B cell (primary cell): ENCODE measurements around the gene XDH. TPM values are rescaled to one million over a fixed set of nuclear protein-coding genes. Genes with fewer than 3 reads are reported as not detected.

Experiments
- ATAC-seq: fragments of 200-7000 bp; cut with Tn5 transposase; one replicate; pipeline ENCODE4 v1.10.0; 2021; ENCODE audit warnings: low read depth, mild to moderate bottlenecking, moderate number of reproducible peaks, moderate library complexity
- CTCF ChIA-PET: fragments of 350-600 bp; sonication (Branson Sonifier 250); formaldehyde crosslinking; loops from one replicate; lab custom pipeline; 2021; ENCODE audit warnings: antibody characterized with exemption, inconsistent platforms; lab: Charles Lee
- POLR2A ChIA-PET: fragments of 350-600 bp; sonication (Branson Sonifier 250); formaldehyde crosslinking; loops from one replicate; lab custom pipeline; 2021; ENCODE audit warnings: antibody characterized with exemption; lab: Charles Lee
- DNase-seq: peaks from one replicate; pipeline ENCODE4 v3.0.0; 2013
- H2AFZ ChIP-seq: 2 replicates; pipeline ENCODE4 v1.6.1; 2012; ENCODE audit warnings: mild to moderate bottlenecking, low read depth, low read length; ENCODE audit not compliant: insufficient read depth, poor library complexity, severe bottlenecking
- H3K27ac ChIP-seq, 2 donors: 1 replicate in 1 of 2; 2 replicates in 1 of 2; pipeline ENCODE4 v1.5.1; 2012 to 2013; ENCODE audit warnings: low read length in 2 of 2, mild to moderate bottlenecking in 2 of 2, moderate library complexity in 1 of 2
- H3K27me3 ChIP-seq, 4 experiments: fragments of 200-600 bp in 1 of 4; sonication (generic) in 1 of 4; replicated peaks in 1 of 4; 1 replicate in 2 of 4; 2 replicates in 2 of 4; pipeline versions ENCODE4 v1.6.1 to v1.7.0; 2013 to 2016; ENCODE audit warnings: low read length in 3 of 4, mild to moderate bottlenecking in 2 of 4, mixed read lengths in 1 of 4, moderate library complexity in 1 of 4; ENCODE audit not compliant: insufficient read depth in 4 of 4, control insufficient read depth in 3 of 4; ENCODE audit errors: control extremely low read depth in 1 of 4
- H3K36me3 ChIP-seq, 2 experiments: replicated peaks in 1 of 2; 1 replicate in 1 of 2; 2 replicates in 1 of 2; pipeline versions ENCODE4 v1.6.1 to v1.7.1; 2013; ENCODE audit warnings: low read length in 1 of 2; ENCODE audit not compliant: insufficient read depth in 2 of 2, control insufficient read depth in 1 of 2; ENCODE audit errors: control extremely low read depth in 1 of 2, extremely low read depth in 1 of 2
- H3K4me1 ChIP-seq, 2 donors: fragments of 200-600 bp in 1 of 2; sonication (generic) in 1 of 2; 1 replicate in 1 of 2; 2 replicates in 1 of 2; pipeline versions ENCODE4 v1.5.1 to v1.6.1; 2013 to 2017; ENCODE audit warnings: low read length in 2 of 2; ENCODE audit not compliant: control insufficient read depth in 2 of 2, insufficient read depth in 2 of 2
- H3K4me2 ChIP-seq: replicated peaks from 2 replicates; pipeline ENCODE3; 2012; ENCODE audit warnings: mild to moderate bottlenecking, low read depth, low read length; ENCODE audit not compliant: poor library complexity, severe bottlenecking
- H3K4me3 ChIP-seq, 5 experiments: fragments of 200-600 bp in 1 of 5; sonication (generic) in 1 of 5; 1 replicate in 3 of 5; 2 replicates in 2 of 5; pipeline versions ENCODE4 v1.5.1 to v1.7.0; 2011 to 2016; ENCODE audit warnings: low read length in 4 of 5, mild to moderate bottlenecking in 4 of 5, low read depth in 2 of 5, control low read depth in 1 of 5, moderate library complexity in 1 of 5; ENCODE audit not compliant: insufficient read depth in 1 of 5; ENCODE audit errors: control extremely low read depth in 1 of 5, extremely low read depth in 1 of 5
- H3K79me2 ChIP-seq: fragments of 200-600 bp; sonication (generic); one replicate; pipeline ENCODE4 v1.6.0; 2016; ENCODE audit warnings: low read length; ENCODE audit not compliant: control insufficient read depth, insufficient read depth
- H3K9ac ChIP-seq: fragments of 200-600 bp; sonication (generic); 2 replicates; pipeline ENCODE4 v1.6.1; 2017; ENCODE audit warnings: mild to moderate bottlenecking, low read length, moderate library complexity
- H3K9me3 ChIP-seq, 3 donors: one replicate each; pipeline versions ENCODE4 v1.6.1 to v1.7.1; 2013; ENCODE audit warnings: low read length in 2 of 3; ENCODE audit not compliant: control insufficient read depth in 2 of 3, insufficient read depth in 1 of 3; ENCODE audit errors: control extremely low read depth in 1 of 3
- H4K20me1 ChIP-seq: 2 replicates; pipeline ENCODE4 v1.6.0; 2012; ENCODE audit warnings: mild to moderate bottlenecking, low read length; ENCODE audit not compliant: insufficient read depth, control insufficient read depth, poor library complexity, severe bottlenecking
- H3K27ac Mint-ChIP-seq: one replicate; pipeline ENCODE4 v1.8.0; 2021; ENCODE audit warnings: mixed read lengths
- H3K27me3 Mint-ChIP-seq: one replicate; pipeline ENCODE4 v1.8.0; 2021; ENCODE audit warnings: mixed read lengths
- H3K4me1 Mint-ChIP-seq: one replicate; pipeline ENCODE4 v1.8.0; 2021; ENCODE audit warnings: mixed read lengths
- H3K4me3 Mint-ChIP-seq: one replicate; pipeline ENCODE4 v1.8.0; 2021; ENCODE audit warnings: mixed read lengths
- H3K9me3 Mint-ChIP-seq: one replicate; pipeline ENCODE4 v1.8.0; 2022; ENCODE audit warnings: mixed read lengths; ENCODE audit not compliant: insufficient read depth
- EZH2 ChIP-seq: IDR thresholded peaks from 2 replicates; pipeline ENCODE4 v1.6.1; 2012; ENCODE audit warnings: borderline replicate concordance, low read depth, mild to moderate bottlenecking, moderate library complexity, low read length; ENCODE audit not compliant: insufficient read depth, poor library complexity, severe bottlenecking
- WGBS: methylation state at CpG from one replicate; pipeline ENCODE4 v1.1.5; 2013; ENCODE audit warnings: missing lambda C conversion rate; ENCODE audit not compliant: insufficient coverage; 5-methylcytosine and 5-hydroxymethylcytosine counted together
- intact Hi-C: fragments of 100-400 bp; cut with micrococcal nuclease; formaldehyde crosslinking; loops from one replicate; pipeline ENCODE4 v1.10.0; 2022
- polyA minus RNA-seq: library from RNA; depleted of rRNA, polyadenylated mRNA; stranded (reverse); fragments of >200 nt; gene quantifications from 2 replicates; pipeline ENCODE4 v1.2.3, GENCODE V29; 2012
- polyA plus RNA-seq: library from polyadenylated mRNA; depleted of rRNA; stranded (reverse); fragments of >200 nt; gene quantifications from 2 replicates; pipeline ENCODE4 v1.2.3, GENCODE V29; 2012
- total RNA-seq, 2 donors: library from RNA; stranded (reverse); fragments of 120-200 nt in 1 of 2; gene quantifications; 1 replicate in 1 of 2; 2 replicates in 1 of 2; pipeline versions ENCODE4 v1.2.3 to v1.2.4, GENCODE V29; 2013 to 2022
- TF ChIP-seq, protein P1 (sequence below): fragments of 200-600 bp; IDR thresholded peaks from one replicate; pipeline ENCODE4 v1.8.0; 2022; ENCODE audit warnings: antibody characterized with exemption, mild to moderate bottlenecking

Gene XDH
- total RNA-seq (not detected in 2 replicates), polyA plus RNA-seq (not detected in 2 replicates), polyA minus RNA-seq (not detected in 2 replicates)
- total RNA-seq (2013) = not detected

DNA sequence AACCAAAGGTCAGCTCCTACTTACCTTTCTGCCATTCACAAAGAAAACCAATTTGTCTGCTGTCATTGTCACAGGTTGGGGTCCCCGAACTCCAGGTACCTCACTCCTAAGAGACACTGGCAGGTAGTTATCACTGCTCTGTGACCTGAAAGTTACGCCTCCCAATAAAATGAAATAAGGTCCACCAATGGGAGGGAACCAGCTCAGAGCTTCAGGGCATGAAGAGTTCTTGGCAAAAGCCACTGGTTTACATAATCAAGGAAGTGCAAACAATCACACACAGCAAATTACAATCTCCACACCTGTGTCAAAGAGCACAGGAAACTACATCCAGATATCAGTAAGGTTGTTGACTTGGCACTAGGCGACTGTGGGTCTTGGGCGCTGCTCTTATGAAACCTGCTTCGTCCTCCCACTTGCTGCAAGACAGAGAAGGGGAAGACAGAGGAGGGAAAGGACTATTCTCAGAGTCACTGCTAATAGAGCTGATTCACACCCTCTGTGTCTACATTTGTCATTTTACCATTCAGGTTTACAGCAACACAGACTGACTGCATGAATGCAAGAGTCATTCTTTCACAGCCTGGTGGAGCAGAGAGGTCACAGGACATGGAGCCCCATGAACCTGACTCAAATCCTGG lies at the start of gene XDH:
XDH (minus strand) TSS at position 142 of the 641 bp plus-strand sequence; CDS start at position 66, 76 bp downstream.
- ATAC-seq (no peak), DNase-seq (no peak)
- WGBS = 74% methylated on average over 4 of the region's 5 CpGs
- Histone ChIP-seq H2AFZ (no peak within 1 kb of the TSS), H3K4me3 (no peak within 1 kb of the TSS), H3K9me3 (peaks cover under 1 to 9% (median 7%) of the 10 kb centered on the region in 3 donors), H3K4me1 (no peaks in the 10 kb centered on the region), H3K36me3 (no peaks in the 10 kb centered on the region), H3K27me3 (peaks cover 0 to 3% (median 0%) of the 10 kb centered on the region in 4 experiments), H3K27ac (no peak within 1 kb of the TSS), H3K4me2 (no peak within 1 kb of the TSS), H3K79me2 (no peaks in the 10 kb centered on the region), H3K9ac (no peak within 1 kb of the TSS), H4K20me1 (no peaks in the 10 kb centered on the region)
- CTCF ChIA-PET = interaction anchor here (0.7 kb wide), 1 partner anchor 1200 kb away, joined by 5 read pairs; no protein-coding TSS in a partner anchor
- POLR2A ChIA-PET = no interaction called here
- peaks cover 3% of the 10 kb centered on the region for H3K9me3 Mint-ChIP-seq
- TF ChIP-seq EZH2 = no peak
- peaks cover 13% of the 10 kb centered on the region for H3K27me3 Mint-ChIP-seq
- no peak within 1 kb of the TSS for H3K27ac Mint-ChIP-seq
- no peak within 1 kb of the TSS for H3K4me3 Mint-ChIP-seq
- intact Hi-C loops = no loop called here
- H3K4me1 Mint-ChIP-seq = peaks cover 3% of the 10 kb centered on the region

- TF ChIP-seq, protein P1, sequence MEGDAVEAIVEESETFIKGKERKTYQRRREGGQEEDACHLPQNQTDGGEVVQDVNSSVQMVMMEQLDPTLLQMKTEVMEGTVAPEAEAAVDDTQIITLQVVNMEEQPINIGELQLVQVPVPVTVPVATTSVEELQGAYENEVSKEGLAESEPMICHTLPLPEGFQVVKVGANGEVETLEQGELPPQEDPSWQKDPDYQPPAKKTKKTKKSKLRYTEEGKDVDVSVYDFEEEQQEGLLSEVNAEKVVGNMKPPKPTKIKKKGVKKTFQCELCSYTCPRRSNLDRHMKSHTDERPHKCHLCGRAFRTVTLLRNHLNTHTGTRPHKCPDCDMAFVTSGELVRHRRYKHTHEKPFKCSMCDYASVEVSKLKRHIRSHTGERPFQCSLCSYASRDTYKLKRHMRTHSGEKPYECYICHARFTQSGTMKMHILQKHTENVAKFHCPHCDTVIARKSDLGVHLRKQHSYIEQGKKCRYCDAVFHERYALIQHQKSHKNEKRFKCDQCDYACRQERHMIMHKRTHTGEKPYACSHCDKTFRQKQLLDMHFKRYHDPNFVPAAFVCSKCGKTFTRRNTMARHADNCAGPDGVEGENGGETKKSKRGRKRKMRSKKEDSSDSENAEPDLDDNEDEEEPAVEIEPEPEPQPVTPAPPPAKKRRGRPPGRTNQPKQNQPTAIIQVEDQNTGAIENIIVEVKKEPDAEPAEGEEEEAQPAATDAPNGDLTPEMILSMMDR = no peak
- no peak for TF ChIP-seq EZH2
- intact Hi-C loops = no loop called here
Observed at GRCh38 chr2:31457651-31458050, 43.1 kb upstream of the XDH start.

More at GRCh38 chr2:31457651-31458050, 43.1 kb upstream of the XDH start:
- DNase-seq (no peak), ATAC-seq (no peak)
- H3K36me3 ChIP-seq = no peaks in the 10 kb centered on the region
- H3K4me1 Mint-ChIP-seq = no peaks in the 10 kb centered on the region
- no peak overlapping the region for H3K4me3 ChIP-seq
- no peak overlapping the region for H2AFZ ChIP-seq
- H3K9me3 Mint-ChIP-seq = peaks cover 14% of the 10 kb centered on the region
- H3K27ac Mint-ChIP-seq = no peak overlapping the region
- WGBS = 79% methylated on average over 4 of the region's 4 CpGs
- peaks cover 8% of the 10 kb centered on the region for H3K27me3 Mint-ChIP-seq
- no peaks in the 10 kb centered on the region for H4K20me1 ChIP-seq
- no peaks in the 10 kb centered on the region for H3K79me2 ChIP-seq
- H3K4me2 ChIP-seq = no peak overlapping the region
- H3K27me3 ChIP-seq = peaks cover 0 to 6% (median 2%) of the 10 kb centered on the region in 4 experiments
- H3K9me3 ChIP-seq = peaks cover 8 to 13% (median 12%) of the 10 kb centered on the region in 3 donors
- no peak overlapping the region for H3K9ac ChIP-seq
- H3K4me1 ChIP-seq = no peaks in the 10 kb centered on the region
- POLR2A ChIA-PET = no interaction called here
- CTCF ChIA-PET = no interaction called here
- no peak overlapping the region for H3K27ac ChIP-seq
- no peak overlapping the region for H3K4me3 Mint-ChIP-seq
